22Rv1 (cell line): ENCODE data around the gene PPAN.

ENCODE experiments used
- ZFX ChIP-seq: fragments of 450-650 bp; IDR thresholded peaks from 2 replicates; pipeline ENCODE4 v1.6.1; 2017; ENCODE audit warnings: antibody characterized with exemption, borderline replicate concordance
- TF ChIP-seq, protein P1 (sequence below): fragments of 450-650 bp; IDR thresholded peaks from 2 replicates; pipeline ENCODE4 v1.5.1; 2017; ENCODE audit warnings: mild to moderate bottlenecking

DNA sequence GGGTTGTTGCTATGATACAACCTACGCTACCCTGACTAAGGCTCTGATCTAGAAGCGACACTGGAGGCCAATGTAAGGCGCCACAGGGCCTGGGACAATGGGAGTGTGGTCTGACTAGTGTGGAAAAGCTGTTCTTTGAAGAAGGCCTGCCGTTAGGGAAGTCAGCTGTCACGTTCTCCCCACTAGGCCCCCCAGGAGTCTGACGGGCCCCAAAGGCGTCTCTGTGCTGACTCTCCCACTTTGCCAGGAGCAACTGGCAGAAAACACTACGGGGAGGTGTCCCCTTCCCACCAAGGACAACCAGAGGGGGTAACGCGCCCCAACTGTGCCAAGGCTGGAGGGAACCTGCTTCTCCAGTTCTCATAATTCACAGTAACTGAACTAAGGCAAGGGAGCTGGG lies 38.9 kb downstream of the PPAN start:
- TF ChIP-seq, protein P1, sequence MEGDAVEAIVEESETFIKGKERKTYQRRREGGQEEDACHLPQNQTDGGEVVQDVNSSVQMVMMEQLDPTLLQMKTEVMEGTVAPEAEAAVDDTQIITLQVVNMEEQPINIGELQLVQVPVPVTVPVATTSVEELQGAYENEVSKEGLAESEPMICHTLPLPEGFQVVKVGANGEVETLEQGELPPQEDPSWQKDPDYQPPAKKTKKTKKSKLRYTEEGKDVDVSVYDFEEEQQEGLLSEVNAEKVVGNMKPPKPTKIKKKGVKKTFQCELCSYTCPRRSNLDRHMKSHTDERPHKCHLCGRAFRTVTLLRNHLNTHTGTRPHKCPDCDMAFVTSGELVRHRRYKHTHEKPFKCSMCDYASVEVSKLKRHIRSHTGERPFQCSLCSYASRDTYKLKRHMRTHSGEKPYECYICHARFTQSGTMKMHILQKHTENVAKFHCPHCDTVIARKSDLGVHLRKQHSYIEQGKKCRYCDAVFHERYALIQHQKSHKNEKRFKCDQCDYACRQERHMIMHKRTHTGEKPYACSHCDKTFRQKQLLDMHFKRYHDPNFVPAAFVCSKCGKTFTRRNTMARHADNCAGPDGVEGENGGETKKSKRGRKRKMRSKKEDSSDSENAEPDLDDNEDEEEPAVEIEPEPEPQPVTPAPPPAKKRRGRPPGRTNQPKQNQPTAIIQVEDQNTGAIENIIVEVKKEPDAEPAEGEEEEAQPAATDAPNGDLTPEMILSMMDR, result no peak
- TF ChIP-seq ZFX, result no peak
